Measurements from ENCODE around the gene STOML1. TPM values are rescaled to one million over a fixed set of nuclear protein-coding genes. Genes with fewer than 3 reads are reported as not detected.

Gene STOML1
- total and polyA plus RNA-seq, 2 experiments from 2014 or later, result 2.3 to 2.4 TPM

DNA sequence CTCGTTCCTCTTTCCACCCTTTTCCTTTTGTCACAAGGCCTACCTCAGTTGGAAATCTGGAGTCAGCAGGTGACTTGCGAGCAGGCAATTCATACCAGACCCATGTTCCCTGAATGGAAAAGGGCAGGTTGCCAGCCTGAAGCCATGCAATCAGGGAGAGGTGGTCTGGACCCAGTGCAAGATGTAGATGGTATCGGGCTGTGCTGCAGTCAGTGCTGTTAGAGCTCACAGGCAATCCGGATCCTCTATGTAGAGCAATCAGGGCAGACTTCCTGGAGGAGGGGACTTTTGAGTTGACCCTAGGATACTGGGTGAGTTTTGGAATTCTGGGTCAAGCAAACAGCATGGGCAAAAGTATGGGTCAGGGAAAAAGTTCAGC lies 47.0 kb downstream of the STOML1 start (continued):
- TF ChIP-seq ZNF462 (CRISPR knock-in tag; IDR thresholded peaks at IDR 0.05) (no peak), EZH2phosphoT487 (IDR thresholded peaks at IDR 0.05; ENCODE audit: unreplicated experiment) (no peak)

GRCh38 chr15:73944161-73945129 lies 47.6 kb downstream of the STOML1 start:
- peaks cover 5% of the 10 kb centered on the region; the same call in 1 of the 3 replicates for H3K4me1 Mint-ChIP-seq
- TF ChIP-seq, protein P1, sequence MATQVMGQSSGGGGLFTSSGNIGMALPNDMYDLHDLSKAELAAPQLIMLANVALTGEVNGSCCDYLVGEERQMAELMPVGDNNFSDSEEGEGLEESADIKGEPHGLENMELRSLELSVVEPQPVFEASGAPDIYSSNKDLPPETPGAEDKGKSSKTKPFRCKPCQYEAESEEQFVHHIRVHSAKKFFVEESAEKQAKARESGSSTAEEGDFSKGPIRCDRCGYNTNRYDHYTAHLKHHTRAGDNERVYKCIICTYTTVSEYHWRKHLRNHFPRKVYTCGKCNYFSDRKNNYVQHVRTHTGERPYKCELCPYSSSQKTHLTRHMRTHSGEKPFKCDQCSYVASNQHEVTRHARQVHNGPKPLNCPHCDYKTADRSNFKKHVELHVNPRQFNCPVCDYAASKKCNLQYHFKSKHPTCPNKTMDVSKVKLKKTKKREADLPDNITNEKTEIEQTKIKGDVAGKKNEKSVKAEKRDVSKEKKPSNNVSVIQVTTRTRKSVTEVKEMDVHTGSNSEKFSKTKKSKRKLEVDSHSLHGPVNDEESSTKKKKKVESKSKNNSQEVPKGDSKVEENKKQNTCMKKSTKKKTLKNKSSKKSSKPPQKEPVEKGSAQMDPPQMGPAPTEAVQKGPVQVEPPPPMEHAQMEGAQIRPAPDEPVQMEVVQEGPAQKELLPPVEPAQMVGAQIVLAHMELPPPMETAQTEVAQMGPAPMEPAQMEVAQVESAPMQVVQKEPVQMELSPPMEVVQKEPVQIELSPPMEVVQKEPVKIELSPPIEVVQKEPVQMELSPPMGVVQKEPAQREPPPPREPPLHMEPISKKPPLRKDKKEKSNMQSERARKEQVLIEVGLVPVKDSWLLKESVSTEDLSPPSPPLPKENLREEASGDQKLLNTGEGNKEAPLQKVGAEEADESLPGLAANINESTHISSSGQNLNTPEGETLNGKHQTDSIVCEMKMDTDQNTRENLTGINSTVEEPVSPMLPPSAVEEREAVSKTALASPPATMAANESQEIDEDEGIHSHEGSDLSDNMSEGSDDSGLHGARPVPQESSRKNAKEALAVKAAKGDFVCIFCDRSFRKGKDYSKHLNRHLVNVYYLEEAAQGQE (IDR thresholded peaks at IDR 0.05; ENCODE audit: unreplicated experiment), result no peak
- TF ChIP-seq EZH2phosphoT487 (IDR thresholded peaks at IDR 0.05; ENCODE audit: unreplicated experiment) (no peak), POLR2AphosphoS5 (IDR thresholded peaks at IDR 0.05; ENCODE audit: low read depth) (no peak)

More at GRCh38 chr15:73944161-73945129, 47.6 kb downstream of the STOML1 start:
- Mint-ChIP-seq H3K36me3 (ENCODE audit: low read depth) (no peaks in the 10 kb centered on the region; the same call in 2 of the 3 replicates), H3K4me3 (no peak overlapping the region), H3K27me3 (ENCODE audit: insufficient read depth, low read depth, poor library complexity) (peaks cover 13% of the 10 kb centered on the region), H3K9me3 (no peaks in the 10 kb centered on the region), H3K27ac (no peak overlapping the region)
- H3K9me2 ChIP-seq (ENCODE audit: insufficient read depth), result no peaks in the 10 kb centered on the region
- no peaks in the 10 kb centered on the region for H3K79me2 ChIP-seq (replicated peaks; ENCODE audit: insufficient read depth)
- no peaks in the 10 kb centered on the region for H4K20me1 ChIP-seq (replicated peaks; ENCODE audit: insufficient read depth)
- H3K4me2 ChIP-seq, result no peak overlapping the region
- H3F3A ChIP-seq (replicated peaks; ENCODE audit: low read depth), result no peaks in the 10 kb centered on the region
- no peak overlapping the region for H3K27ac ChIP-seq (ENCODE audit: low read depth)
- H3K36me3 ChIP-seq (ENCODE audit: insufficient read depth), result no peaks in the 10 kb centered on the region
- no peak overlapping the region for H2AFZ ChIP-seq
- H3K4me3 ChIP-seq, result no peak overlapping the region
- DNase-seq (ENCODE audit: low spot score), result no peak
- no peak for ATAC-seq
- H3K4me1 ChIP-seq (ENCODE audit: insufficient read depth), result no peaks in the 10 kb centered on the region
- H3K27me3 ChIP-seq (ENCODE audit: insufficient read depth), result no peaks in the 10 kb centered on the region
